HEK293 (cell line): ENCODE measurements around the gene PEX11G.
A peak's percentile ranks its signal among the peaks of the same experiment; 100 is the strongest.

Experiments used
- CTCF ChIA-PET: fragments of 350-600 bp; formaldehyde crosslinking; extraction: SDS; loops from one replicate; lab custom pipeline; 2021; ENCODE audit warnings: antibody characterized with exemption; lab: Yijun Ruan, JAX
- POLR2A ChIA-PET: fragments of 300-600 bp; formaldehyde crosslinking; extraction: SDS; loops from one replicate; lab custom pipeline; 2020; ENCODE audit warnings: antibody characterized with exemption, inconsistent platforms; lab: Yijun Ruan, JAX
- H3K27ac ChIP-seq: fragments of 200-500 bp; sonication (Bioruptor generic); 2 replicates; pipeline ENCODE4 v1.5.1; 2014; ENCODE audit warnings: low read depth, low read length, control low read depth, inconsistent platforms; ENCODE audit errors: extremely low read depth
- H3K36me3 ChIP-seq, 2 experiments: fragments of 200-500 bp in 1 of 2; sonication (Bioruptor generic) in 1 of 2; 1 replicate in 1 of 2; 2 replicates in 1 of 2; pipeline ENCODE4 v1.5.1; 2014 to 2017; ENCODE audit warnings: inconsistent platforms in 2 of 2, low read length in 2 of 2; ENCODE audit not compliant: control insufficient read depth in 2 of 2, insufficient read depth in 1 of 2
- H3K4me1 ChIP-seq: fragments of 200-500 bp; sonication (Bioruptor generic); 2 replicates; pipeline ENCODE4 v1.5.1; 2014; ENCODE audit warnings: mild to moderate bottlenecking, low read length, inconsistent platforms; ENCODE audit not compliant: control insufficient read depth, insufficient read depth
- H3K4me3 ChIP-seq: 2 replicates; pipeline ENCODE4 v1.5.1; 2011; ENCODE audit warnings: low read depth, mild to moderate bottlenecking, control low read depth, low read length, moderate library complexity
- H3K9me3 ChIP-seq: fragments of 200-500 bp; sonication (Bioruptor generic); 2 replicates; pipeline ENCODE4 v1.5.1; 2014; ENCODE audit warnings: low read depth, low read length, inconsistent platforms; ENCODE audit not compliant: control insufficient read depth, insufficient read depth
- BCL11B ChIP-seq: fragments of 450-650 bp; formaldehyde crosslinking; IDR thresholded peaks from 2 replicates; pipeline ENCODE4 v1.5.1; 2016; ENCODE audit warnings: low read depth, missing biosample characterization, missing genetic modification characterization
- EGR2 ChIP-seq: fragments of 450-650 bp; formaldehyde crosslinking; IDR thresholded peaks from 2 replicates; pipeline ENCODE4 v1.5.1; 2016; ENCODE audit warnings: low read depth, missing biosample characterization, missing genetic modification characterization
- INSM2 ChIP-seq: fragments of 450-650 bp; formaldehyde crosslinking; IDR thresholded peaks from 2 replicates; pipeline ENCODE4 v1.5.1; 2016; ENCODE audit warnings: missing biosample characterization, missing genetic modification characterization
- KLF7 ChIP-seq: fragments of 450-650 bp; formaldehyde crosslinking; IDR thresholded peaks from 2 replicates; pipeline ENCODE4 v1.5.1; 2016; ENCODE audit warnings: missing biosample characterization, missing genetic modification characterization, borderline replicate concordance
- MEIS1 ChIP-seq: sonication (generic); formaldehyde crosslinking; IDR thresholded peaks from 2 replicates; pipeline ENCODE4 v1.8.1; 2022; ENCODE audit warnings: missing genetic modification reagents, mild to moderate bottlenecking, borderline replicate concordance
- REPIN1 ChIP-seq: fragments of 450-650 bp; formaldehyde crosslinking; IDR thresholded peaks from 2 replicates; pipeline ENCODE4 v1.5.1; 2017; ENCODE audit warnings: missing biosample characterization, missing genetic modification characterization, low read depth
- SP3 ChIP-seq: fragments of 450-650 bp; formaldehyde crosslinking; IDR thresholded peaks from 2 replicates; pipeline ENCODE4 v1.5.1; 2016; ENCODE audit warnings: missing biosample characterization, missing genetic modification characterization
- SP7 ChIP-seq: fragments of 450-650 bp; formaldehyde crosslinking; IDR thresholded peaks from 2 replicates; pipeline ENCODE4 v1.5.1; 2016; ENCODE audit warnings: missing biosample characterization, missing genetic modification characterization
- ZBTB48 ChIP-seq: fragments of 450-650 bp; formaldehyde crosslinking; IDR thresholded peaks from 2 replicates; pipeline ENCODE4 v1.5.1; 2016; ENCODE audit warnings: missing biosample characterization, missing genetic modification characterization
- ZEB2 ChIP-seq: fragments of 450-650 bp; formaldehyde crosslinking; IDR thresholded peaks from 2 replicates; pipeline ENCODE4 v1.5.1; 2016; ENCODE audit warnings: missing biosample characterization, missing genetic modification characterization
- ZFHX2 ChIP-seq: fragments of 450-650 bp; formaldehyde crosslinking; conservative IDR thresholded peaks from 2 replicates; pipeline ENCODE4 v1.5.1; 2016; ENCODE audit warnings: missing biosample characterization, missing genetic modification characterization
- ZIC2 ChIP-seq: fragments of 450-650 bp; formaldehyde crosslinking; IDR thresholded peaks from 2 replicates; pipeline ENCODE4 v1.5.1; 2016; ENCODE audit warnings: missing biosample characterization, missing genetic modification characterization
- ZNF155 ChIP-seq: fragments of 450-650 bp; formaldehyde crosslinking; IDR thresholded peaks from 2 replicates; pipeline ENCODE4 v1.5.1; 2016; ENCODE audit warnings: missing biosample characterization, missing genetic modification characterization
- ZNF202 ChIP-seq: fragments of 450-650 bp; formaldehyde crosslinking; IDR thresholded peaks from 2 replicates; pipeline ENCODE4 v1.5.1; 2016; ENCODE audit warnings: missing biosample characterization, missing genetic modification characterization, borderline replicate concordance
- ZNF324 ChIP-seq: fragments of 450-650 bp; formaldehyde crosslinking; IDR thresholded peaks from 2 replicates; pipeline ENCODE4 v1.5.1; 2016; ENCODE audit warnings: missing biosample characterization, missing genetic modification characterization
- ZNF510 ChIP-seq: fragments of 450-650 bp; formaldehyde crosslinking; IDR thresholded peaks from 2 replicates; pipeline ENCODE4 v1.5.1; 2018; ENCODE audit warnings: mild to moderate bottlenecking, missing genetic modification characterization, missing biosample characterization; ENCODE audit not compliant: insufficient replicate concordance
- ZNF560 ChIP-seq: fragments of 450-650 bp; formaldehyde crosslinking; IDR thresholded peaks from 2 replicates; pipeline ENCODE4 v1.5.1; 2017; ENCODE audit warnings: missing biosample characterization, missing genetic modification characterization, borderline replicate concordance
- ZNF585B ChIP-seq: fragments of 450-650 bp; formaldehyde crosslinking; IDR thresholded peaks from 2 replicates; pipeline ENCODE4 v1.5.1; 2016; ENCODE audit warnings: missing biosample characterization, missing genetic modification characterization
- ZNF600 ChIP-seq: fragments of 450-650 bp; formaldehyde crosslinking; IDR thresholded peaks from 2 replicates; pipeline ENCODE4 v1.5.1; 2016; ENCODE audit warnings: missing biosample characterization, missing genetic modification characterization
- ZNF623 ChIP-seq: fragments of 450-650 bp; formaldehyde crosslinking; IDR thresholded peaks from 2 replicates; pipeline ENCODE4 v1.5.1; 2016; ENCODE audit warnings: missing biosample characterization, missing genetic modification characterization
- ZNF626 ChIP-seq: fragments of 450-650 bp; sonication (Bioruptor Pico); formaldehyde crosslinking; IDR thresholded peaks from 2 replicates; pipeline ENCODE4 v1.5.1; 2018; ENCODE audit warnings: missing biosample characterization, missing genetic modification characterization, inconsistent platforms
- ZNF660 ChIP-seq: fragments of 450-650 bp; IDR thresholded peaks from 2 replicates; pipeline ENCODE4 v1.5.1; 2018; ENCODE audit warnings: missing biosample characterization, mild to moderate bottlenecking, missing genetic modification characterization
- ZNF768 ChIP-seq: fragments of 450-650 bp; formaldehyde crosslinking; IDR thresholded peaks from 2 replicates; pipeline ENCODE4 v1.5.1; 2018; ENCODE audit warnings: missing biosample characterization, mild to moderate bottlenecking, missing genetic modification characterization
- ZNF785 ChIP-seq: fragments of 450-650 bp; formaldehyde crosslinking; IDR thresholded peaks from 2 replicates; pipeline ENCODE4 v1.5.1; 2016; ENCODE audit warnings: missing biosample characterization, missing genetic modification characterization
- ZNF792 ChIP-seq: fragments of 450-650 bp; formaldehyde crosslinking; IDR thresholded peaks from 2 replicates; pipeline ENCODE4 v1.5.1; 2016; ENCODE audit warnings: missing biosample characterization, missing genetic modification characterization
- ZSCAN16 ChIP-seq: fragments of 450-650 bp; formaldehyde crosslinking; IDR thresholded peaks from 2 replicates; pipeline ENCODE4 v1.5.1; 2016; ENCODE audit warnings: missing biosample characterization, missing genetic modification characterization
- TF ChIP-seq, protein P1 (sequence below): fragments of 450-650 bp; formaldehyde crosslinking; conservative IDR thresholded peaks from 2 replicates; pipeline ENCODE4 v1.5.1; 2016; ENCODE audit warnings: low read depth, missing biosample characterization, missing genetic modification characterization
- TF ChIP-seq, protein P2 (sequence below): fragments of 450-650 bp; formaldehyde crosslinking; IDR thresholded peaks from 2 replicates; pipeline ENCODE4 v1.5.0; 2017; ENCODE audit warnings: missing biosample characterization, missing genetic modification characterization, borderline replicate concordance
- TF ChIP-seq, protein P3 (sequence below): fragments of 450-650 bp; formaldehyde crosslinking; IDR thresholded peaks from 2 replicates; pipeline ENCODE4 v1.5.1; 2016; ENCODE audit warnings: missing biosample characterization, missing genetic modification characterization

PEX11G gene

DNA sequence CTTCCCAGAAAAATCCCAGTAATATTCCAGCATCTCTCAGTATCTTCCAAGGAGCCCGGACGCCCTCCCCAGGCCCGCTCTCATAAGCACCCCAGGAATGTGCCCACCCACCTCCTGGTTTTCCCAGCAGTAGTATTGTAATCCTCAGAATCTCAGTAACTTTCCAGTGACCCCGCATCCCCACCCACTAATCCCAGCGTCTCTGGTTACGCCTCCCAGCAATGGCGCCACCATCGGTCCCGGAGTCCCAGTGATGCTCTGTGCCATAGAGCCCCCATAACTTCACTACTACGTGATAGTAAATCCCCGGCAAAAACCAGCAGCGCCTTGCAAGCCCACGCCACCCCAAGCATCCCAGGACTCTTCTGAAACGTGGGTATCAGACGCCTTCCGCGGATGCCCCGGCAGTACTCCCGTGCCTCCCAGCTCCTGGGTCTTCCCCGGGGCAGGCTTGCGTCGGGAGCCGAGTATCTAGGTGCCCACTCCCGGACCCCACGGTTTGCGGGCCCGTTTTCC, 45.8 kb upstream of the PEX11G start (continued):
- TF ChIP-seq, protein P1, sequence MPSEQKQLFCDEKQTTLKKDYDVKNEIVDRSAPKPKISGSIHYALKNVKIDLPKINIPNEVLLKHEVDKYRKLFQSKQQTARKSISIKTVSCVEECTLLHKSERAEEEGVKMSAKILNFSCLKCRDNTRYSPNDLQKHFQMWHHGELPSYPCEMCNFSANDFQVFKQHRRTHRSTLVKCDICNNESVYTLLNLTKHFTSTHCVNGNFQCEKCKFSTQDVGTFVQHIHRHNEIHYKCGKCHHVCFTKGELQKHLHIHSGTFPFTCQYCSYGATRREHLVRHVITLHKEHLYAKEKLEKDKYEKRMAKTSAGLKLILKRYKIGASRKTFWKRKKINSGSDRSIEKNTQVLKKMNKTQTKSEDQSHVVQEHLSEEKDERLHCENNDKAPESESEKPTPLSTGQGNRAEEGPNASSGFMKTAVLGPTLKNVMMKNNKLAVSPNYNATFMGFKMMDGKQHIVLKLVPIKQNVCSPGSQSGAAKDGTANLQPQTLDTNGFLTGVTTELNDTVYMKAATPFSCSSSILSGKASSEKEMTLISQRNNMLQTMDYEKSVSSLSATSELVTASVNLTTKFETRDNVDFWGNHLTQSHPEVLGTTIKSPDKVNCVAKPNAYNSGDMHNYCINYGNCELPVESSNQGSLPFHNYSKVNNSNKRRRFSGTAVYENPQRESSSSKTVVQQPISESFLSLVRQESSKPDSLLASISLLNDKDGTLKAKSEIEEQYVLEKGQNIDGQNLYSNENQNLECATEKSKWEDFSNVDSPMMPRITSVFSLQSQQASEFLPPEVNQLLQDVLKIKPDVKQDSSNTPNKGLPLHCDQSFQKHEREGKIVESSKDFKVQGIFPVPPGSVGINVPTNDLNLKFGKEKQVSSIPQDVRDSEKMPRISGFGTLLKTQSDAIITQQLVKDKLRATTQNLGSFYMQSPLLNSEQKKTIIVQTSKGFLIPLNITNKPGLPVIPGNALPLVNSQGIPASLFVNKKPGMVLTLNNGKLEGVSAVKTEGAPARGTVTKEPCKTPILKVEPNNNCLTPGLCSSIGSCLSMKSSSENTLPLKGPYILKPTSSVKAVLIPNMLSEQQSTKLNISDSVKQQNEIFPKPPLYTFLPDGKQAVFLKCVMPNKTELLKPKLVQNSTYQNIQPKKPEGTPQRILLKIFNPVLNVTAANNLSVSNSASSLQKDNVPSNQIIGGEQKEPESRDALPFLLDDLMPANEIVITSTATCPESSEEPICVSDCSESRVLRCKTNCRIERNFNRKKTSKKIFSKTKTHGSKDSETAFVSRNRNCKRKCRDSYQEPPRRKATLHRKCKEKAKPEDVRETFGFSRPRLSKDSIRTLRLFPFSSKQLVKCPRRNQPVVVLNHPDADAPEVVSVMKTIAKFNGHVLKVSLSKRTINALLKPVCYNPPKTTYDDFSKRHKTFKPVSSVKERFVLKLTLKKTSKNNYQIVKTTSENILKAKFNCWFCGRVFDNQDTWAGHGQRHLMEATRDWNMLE = no peak
- no peak for TF ChIP-seq ZNF623
- TF ChIP-seq ZNF560 (tag by site-specific recombination) = no peak
- TF ChIP-seq ZNF768 (tag by site-specific recombination) = no peak
- TF ChIP-seq ZFHX2 = peak; percentile 73
- no peak for TF ChIP-seq ZEB2
- TF ChIP-seq ZNF202 (tag by site-specific recombination) = no peak
- TF ChIP-seq ZSCAN16 (tag by site-specific recombination) = no peak
- no peak for TF ChIP-seq ZNF792
- no peak for TF ChIP-seq ZNF155 (tag by site-specific recombination)
- TF ChIP-seq ZNF510 = no peak
- no peak for TF ChIP-seq REPIN1
- no peak for TF ChIP-seq BCL11B (tag by site-specific recombination)
- no peak for TF ChIP-seq MEIS1
- 0 out of 2 replicates have a peak, but pooled peaks have one; percentile 22 for TF ChIP-seq INSM2 (tag by site-specific recombination)
- TF ChIP-seq EGR2 (tag by site-specific recombination) = peak; percentile 67

DNA sequence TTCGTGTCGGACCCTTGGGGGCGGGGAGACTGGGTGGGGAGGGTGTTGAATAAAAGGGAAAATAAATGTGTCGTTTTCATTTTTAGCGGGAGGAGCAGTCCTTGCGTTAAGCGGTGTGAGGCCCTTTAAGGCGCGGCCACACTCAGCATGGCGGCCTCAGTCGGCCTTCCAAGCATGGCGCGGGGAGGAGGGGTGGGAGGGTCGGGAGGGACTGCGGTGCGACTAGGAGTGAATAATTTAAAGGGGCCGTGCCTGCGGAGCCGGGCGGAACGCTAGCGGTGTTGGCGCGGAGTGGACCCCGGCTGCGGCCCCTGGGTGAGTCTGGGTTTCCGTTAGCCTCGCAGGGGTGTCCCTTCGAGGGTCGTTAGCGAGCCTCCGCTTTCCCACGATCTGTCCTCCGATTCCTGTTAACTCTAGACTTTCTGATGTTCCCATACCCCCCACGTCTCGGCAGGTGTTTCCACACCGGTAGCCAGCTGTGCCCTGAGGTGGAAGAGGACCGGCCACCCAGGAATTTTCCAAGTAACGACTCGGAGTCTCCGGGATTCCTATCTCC, 45.2 kb upstream of the PEX11G start:
- Histone ChIP-seq H3K27ac (peak overlapping the region; percentile 39; the same call in 1 of the 2 replicates), H3K4me3 (peak overlapping the region; percentile 82), H3K4me1 (no peaks in the 10 kb centered on the region), H3K36me3 (peaks cover 0 to 22% of the 10 kb centered on the region in 2 experiments; a peak in 2 of 3 replicates), H3K9me3 (no peaks in the 10 kb centered on the region)
- ChIA-PET CTCF (interaction anchor here (0.6 to 1.1 kb wide), 3 partner anchors 34 to 273 kb away, joined by 3 to 4 read pairs (median 3); no protein-coding TSS in a partner anchor), POLR2A (interaction anchor here (0.6 to 3.4 kb wide), 5 partner anchors 7 to 154 kb away, joined by 3 to 27 read pairs (median 4); partner anchors contain the start of genes MCOLN1 and ZNF358)
- TF ChIP-seq ZNF660 (tag by site-specific recombination) (no peak), SP3 (tag by site-specific recombination) (peak; percentile 77), ZNF600 (peak; percentile 23; the same call in 1 of the 2 replicates), ZNF585B (tag by site-specific recombination) (no peak), ZNF785 (tag by site-specific recombination) (no peak), KLF7 (tag by site-specific recombination) (no peak), ZBTB48 (tag by site-specific recombination) (0 out of 2 replicates have a peak, but pooled peaks have one; percentile 21), ZNF324 (tag by site-specific recombination) (no peak), ZIC2 (peak; percentile 22; the same call in 1 of the 2 replicates), SP7 (no peak), ZNF626 (tag by site-specific recombination) (no peak)
- TF ChIP-seq, protein P2, sequence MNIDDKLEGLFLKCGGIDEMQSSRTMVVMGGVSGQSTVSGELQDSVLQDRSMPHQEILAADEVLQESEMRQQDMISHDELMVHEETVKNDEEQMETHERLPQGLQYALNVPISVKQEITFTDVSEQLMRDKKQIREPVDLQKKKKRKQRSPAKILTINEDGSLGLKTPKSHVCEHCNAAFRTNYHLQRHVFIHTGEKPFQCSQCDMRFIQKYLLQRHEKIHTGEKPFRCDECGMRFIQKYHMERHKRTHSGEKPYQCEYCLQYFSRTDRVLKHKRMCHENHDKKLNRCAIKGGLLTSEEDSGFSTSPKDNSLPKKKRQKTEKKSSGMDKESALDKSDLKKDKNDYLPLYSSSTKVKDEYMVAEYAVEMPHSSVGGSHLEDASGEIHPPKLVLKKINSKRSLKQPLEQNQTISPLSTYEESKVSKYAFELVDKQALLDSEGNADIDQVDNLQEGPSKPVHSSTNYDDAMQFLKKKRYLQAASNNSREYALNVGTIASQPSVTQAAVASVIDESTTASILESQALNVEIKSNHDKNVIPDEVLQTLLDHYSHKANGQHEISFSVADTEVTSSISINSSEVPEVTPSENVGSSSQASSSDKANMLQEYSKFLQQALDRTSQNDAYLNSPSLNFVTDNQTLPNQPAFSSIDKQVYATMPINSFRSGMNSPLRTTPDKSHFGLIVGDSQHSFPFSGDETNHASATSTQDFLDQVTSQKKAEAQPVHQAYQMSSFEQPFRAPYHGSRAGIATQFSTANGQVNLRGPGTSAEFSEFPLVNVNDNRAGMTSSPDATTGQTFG = no peak
- TF ChIP-seq, protein P3, sequence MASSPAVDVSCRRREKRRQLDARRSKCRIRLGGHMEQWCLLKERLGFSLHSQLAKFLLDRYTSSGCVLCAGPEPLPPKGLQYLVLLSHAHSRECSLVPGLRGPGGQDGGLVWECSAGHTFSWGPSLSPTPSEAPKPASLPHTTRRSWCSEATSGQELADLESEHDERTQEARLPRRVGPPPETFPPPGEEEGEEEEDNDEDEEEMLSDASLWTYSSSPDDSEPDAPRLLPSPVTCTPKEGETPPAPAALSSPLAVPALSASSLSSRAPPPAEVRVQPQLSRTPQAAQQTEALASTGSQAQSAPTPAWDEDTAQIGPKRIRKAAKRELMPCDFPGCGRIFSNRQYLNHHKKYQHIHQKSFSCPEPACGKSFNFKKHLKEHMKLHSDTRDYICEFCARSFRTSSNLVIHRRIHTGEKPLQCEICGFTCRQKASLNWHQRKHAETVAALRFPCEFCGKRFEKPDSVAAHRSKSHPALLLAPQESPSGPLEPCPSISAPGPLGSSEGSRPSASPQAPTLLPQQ = peak; percentile 99
